Transverse colon (tissue), 4 donors: ENCODE results near the gene SET.

Experiments
- CTCF ChIP-seq, 5 experiments: fragments of 200-600 bp in 3 of 5; fragments of 450-650 bp in 2 of 5; sonication (generic) in 3 of 5; IDR thresholded peaks; 1 replicate in 2 of 5; 2 replicates in 3 of 5; pipeline ENCODE4 v1.5.1; 2016 to 2017; ENCODE audit warnings: antibody characterized with exemption in 5 of 5, inconsistent platforms in 3 of 5, mild to moderate bottlenecking in 2 of 5, moderate library complexity in 1 of 5
- EP300 ChIP-seq: sonication (generic); formaldehyde crosslinking; IDR thresholded peaks from one replicate; pipeline ENCODE4 v1.6.1; 2017; ENCODE audit warnings: antibody characterized with exemption, low read depth
- POLR2A ChIP-seq: fragments of 450-650 bp; IDR thresholded peaks from one replicate; pipeline ENCODE4 v1.6.1; 2016; ENCODE audit warnings: antibody characterized with exemption, mild to moderate bottlenecking, moderate library complexity
- POLR2AphosphoS5 ChIP-seq, 3 donors: sonication (generic); formaldehyde crosslinking; IDR thresholded peaks; one replicate each; pipeline ENCODE4 v1.6.1; 2016; ENCODE audit warnings: antibody characterized with exemption in 3 of 3

GRCh38 chr9:128718475-128718874 is 29.5 kb downstream of the SET start:
- TF ChIP-seq CTCF (IDR thresholded peaks at IDR 0.05) (no peak), POLR2A (no peak), EP300 (no peak), POLR2AphosphoS5 (IDR thresholded peaks at IDR 0.05) (no peak)
